Naive B cell (primary cell): ENCODE measurements around the gene NQO1. TPM values are rescaled to one million over a fixed set of nuclear protein-coding genes. Genes with fewer than 3 reads are reported as not detected.
"Not testable (repeated sequence)": the region's sequence is repeated elsewhere in the genome, so short reads cannot be mapped to it uniquely, and the experiment has no call there.

ENCODE experiments used
- ATAC-seq, 2 donors: fragments of 150-1000 bp; cut with Tn5 transposase; 2 replicates each; pipeline ENCODE4 v1.10.0; 2021; ENCODE audit warnings: low read depth in 2 of 2, mild to moderate bottlenecking in 2 of 2, moderate library complexity in 2 of 2
- DNase-seq: peaks from one replicate; pipeline ENCODE4 v3.0.0; 2022
- H3K27ac Mint-ChIP-seq, 6 donors: one replicate each; pipeline ENCODE4 v1.8.0; 2020 to 2022; ENCODE audit warnings: mild to moderate bottlenecking in 6 of 6, mixed read lengths in 6 of 6, moderate library complexity in 5 of 6, inconsistent platforms in 2 of 6
- H3K27me3 Mint-ChIP-seq, 3 donors: one replicate each; pipeline ENCODE4 v1.8.0; 2021 to 2022; ENCODE audit warnings: mixed read lengths in 3 of 3, mild to moderate bottlenecking in 1 of 3
- H3K36me3 Mint-ChIP-seq, 2 donors: one replicate each; pipeline ENCODE4 v1.8.0; 2020 to 2022; ENCODE audit warnings: mixed read lengths in 2 of 2, inconsistent platforms in 1 of 2, mild to moderate bottlenecking in 1 of 2
- H3K4me1 Mint-ChIP-seq, 3 donors: one replicate each; pipeline ENCODE4 v1.8.0; 2020 to 2022; ENCODE audit warnings: mixed read lengths in 3 of 3, inconsistent platforms in 1 of 3, mild to moderate bottlenecking in 1 of 3, moderate library complexity in 1 of 3
- H3K4me3 Mint-ChIP-seq, 8 donors: one replicate each; pipeline ENCODE4 v1.8.0; 2020 to 2022; ENCODE audit warnings: mild to moderate bottlenecking in 8 of 8, mixed read lengths in 8 of 8, moderate library complexity in 8 of 8, inconsistent platforms in 2 of 8
- H3K9me3 Mint-ChIP-seq, 7 donors: one replicate each; pipeline ENCODE4 v1.8.0; 2020 to 2022; ENCODE audit warnings: mixed read lengths in 7 of 7, mild to moderate bottlenecking in 5 of 7, inconsistent platforms in 2 of 7, moderate library complexity in 1 of 7
- polyA plus RNA-seq, 6 donors: library from polyadenylated mRNA; unstranded; fragments of 300-500 nt; fragmentation: Illumina TruSeq; gene quantifications; one replicate each; pipeline ENCODE4 v1.2.3, GENCODE V29; 2021; ENCODE audit warnings: low read depth in 6 of 6

Gene NQO1
- polyA plus RNA-seq, 6 donors from 2014 or later: 1.3 to 5.7 (median 3.2) TPM

- peaks cover 16 to 41% (median 21%) of the 10 kb centered on the region in 3 donors for H3K4me1 Mint-ChIP-seq
- peak overlapping the region in 2 of 8 donors; percentile 6 to 39 for H3K4me3 Mint-ChIP-seq
- ATAC-seq (no peak), DNase-seq (no peak)
- peaks cover 6 to 7% of the 10 kb centered on the region in 2 donors for H3K36me3 Mint-ChIP-seq
- peaks cover 0 to 21% (median 8%) of the 10 kb centered on the region in 3 donors for H3K27me3 Mint-ChIP-seq
- no peaks in the 10 kb centered on the region for H3K9me3 Mint-ChIP-seq
- H3K27ac Mint-ChIP-seq: peak overlapping the region in 1 of 6 donors; percentile 32
These were observed 30.3 kb upstream of the NQO1 start for GRCh38 chr16:69756705-69757104.

DNA sequence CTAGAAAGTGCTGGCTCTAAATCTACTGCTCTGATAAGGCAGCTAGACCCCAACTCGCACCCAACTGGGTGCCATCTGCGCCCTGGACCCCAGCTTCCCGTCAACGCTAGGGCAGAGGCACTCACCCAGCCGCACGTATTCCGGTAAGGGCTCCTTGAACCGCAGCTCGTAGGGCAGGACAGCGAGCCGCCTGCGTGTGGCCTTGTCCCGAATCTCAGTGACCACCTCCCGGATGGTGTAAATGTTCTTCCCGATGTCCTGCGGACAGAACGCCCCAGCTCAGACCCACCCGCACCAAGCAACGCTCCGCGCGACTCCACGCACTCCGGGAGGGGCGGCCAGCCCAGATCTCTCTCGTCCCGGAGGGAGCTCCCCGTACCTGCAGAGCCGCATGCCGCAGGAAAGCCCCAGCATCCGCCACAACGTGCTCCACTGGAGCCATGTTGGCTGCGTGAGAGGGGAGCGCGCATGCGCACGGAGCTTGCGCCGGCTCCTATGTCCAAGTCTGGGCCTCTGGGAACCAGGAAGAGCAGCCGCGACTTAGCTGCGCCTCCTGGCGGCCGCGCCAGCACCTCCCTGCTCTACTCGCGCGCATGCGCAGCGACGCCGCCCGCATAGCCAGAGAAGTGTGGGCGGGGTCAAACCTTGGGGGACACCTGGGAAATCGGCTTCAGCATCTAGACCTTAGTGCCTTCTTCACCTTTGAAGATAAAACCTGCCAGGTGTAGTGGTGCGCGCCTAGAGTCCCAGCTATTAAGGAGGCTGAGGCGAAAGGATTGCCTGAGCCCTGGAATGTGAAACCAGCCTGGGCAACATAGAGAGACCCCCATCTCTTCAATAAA, 28.3 kb upstream of the NQO1 start, which contains the start of gene NOB1:
Gene NOB1, minus strand, starts transcription at position 458 of the 842 bp plus-strand sequence. Its CDS starts 16 bp downstream, at position 442.
- peaks cover 6 to 7% of the 10 kb centered on the region in 2 donors for H3K36me3 Mint-ChIP-seq
- H3K4me3 Mint-ChIP-seq: peak within 1 kb of the TSS; percentile 98 to 100 (median 100)
- peak within 1 kb of the TSS; percentile 98 to 99 (median 99) for H3K27ac Mint-ChIP-seq
- H3K4me1 Mint-ChIP-seq: peaks cover 16 to 35% (median 21%) of the 10 kb centered on the region in 3 donors
- peak; percentile 98 for ATAC-seq
- H3K9me3 Mint-ChIP-seq: no peaks in the 10 kb centered on the region
- peak; percentile 97 for DNase-seq
- H3K27me3 Mint-ChIP-seq: peaks cover 0 to 21% (median 8%) of the 10 kb centered on the region in 3 donors

- peak overlapping the region; percentile 98 to 100 (median 100) for H3K4me3 Mint-ChIP-seq
- no peaks in the 10 kb centered on the region for H3K9me3 Mint-ChIP-seq
- ATAC-seq (no peak), DNase-seq (no peak)
- H3K27ac Mint-ChIP-seq: peak overlapping the region; percentile 98 to 99 (median 99)
- peaks cover 16 to 35% (median 21%) of the 10 kb centered on the region in 3 donors for H3K4me1 Mint-ChIP-seq
- peaks cover 0 to 21% (median 8%) of the 10 kb centered on the region in 3 donors for H3K27me3 Mint-ChIP-seq
- peaks cover 9 to 12% of the 10 kb centered on the region in 2 donors for H3K36me3 Mint-ChIP-seq
These were observed 27.7 kb upstream of the NQO1 start for GRCh38 chr16:69754143-69754468.

DNA sequence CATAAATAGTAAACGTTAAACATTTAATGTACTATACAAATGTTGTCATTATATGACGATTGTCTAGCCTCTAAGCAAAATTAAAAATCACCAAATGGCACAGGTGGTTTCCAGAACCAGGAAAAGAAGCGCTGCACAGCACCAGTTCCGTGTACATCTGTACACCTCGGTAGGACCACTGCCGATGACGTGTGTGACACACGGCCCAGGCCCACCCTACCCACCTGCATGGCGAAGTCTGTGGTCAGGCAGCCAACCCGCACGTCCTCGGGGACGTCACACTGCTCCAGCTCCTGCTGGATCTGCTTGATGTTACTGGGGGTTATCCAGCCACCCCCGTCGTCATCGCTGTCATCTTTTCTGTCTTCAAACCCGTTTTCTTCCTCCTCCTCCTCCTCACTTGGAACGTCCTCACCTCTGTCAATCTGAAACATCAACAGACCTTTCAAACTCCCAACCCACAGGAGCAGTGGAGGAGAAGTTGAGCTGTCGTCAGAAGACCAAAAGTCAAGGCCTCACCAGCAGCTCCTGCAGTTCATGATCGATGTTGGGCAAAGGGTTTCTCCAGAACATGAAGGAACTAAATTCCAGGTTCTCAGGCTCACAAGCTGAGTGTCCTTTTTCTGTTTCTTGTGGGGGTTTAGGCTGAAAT, 22.5 kb upstream of the NQO1 start:
- Mint-ChIP-seq H3K27me3 (no peaks in the 10 kb centered on the region), H3K4me3 (no peak overlapping the region), H3K9me3 (no peaks in the 10 kb centered on the region), H3K27ac (no peak overlapping the region), H3K36me3 (peaks cover 15 to 25% of the 10 kb centered on the region in 2 donors), H3K4me1 (peaks cover 8 to 24% (median 19%) of the 10 kb centered on the region in 3 donors)
- DNase-seq (no peak), ATAC-seq (no peak)

DNA sequence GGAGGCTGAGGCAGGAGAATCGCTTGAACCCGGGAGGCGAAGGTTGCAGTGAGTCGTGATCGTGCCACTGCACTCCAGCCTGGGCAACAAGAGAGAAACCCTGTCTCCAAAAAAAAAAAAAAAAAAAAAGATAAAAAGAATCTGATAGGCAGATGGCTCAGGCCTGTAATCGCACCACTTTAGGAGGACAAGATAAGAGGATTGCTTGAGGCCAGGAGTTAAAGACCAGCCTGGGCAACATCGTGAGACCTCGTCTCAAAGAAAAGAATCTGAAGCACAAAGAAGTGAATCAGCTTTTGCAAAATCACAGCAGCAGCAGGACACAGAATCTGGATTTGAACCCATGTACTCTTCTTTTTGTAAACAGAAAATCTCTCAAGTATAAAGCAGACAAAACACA, 20.8 kb upstream of the NQO1 start:
- peaks cover 16 to 25% of the 10 kb centered on the region in 2 donors for H3K36me3 Mint-ChIP-seq
- ATAC-seq: no peak
- H3K4me1 Mint-ChIP-seq: peaks cover under 1 to 10% (median 7%) of the 10 kb centered on the region in 3 donors
- no peak for DNase-seq
- no peaks in the 10 kb centered on the region for H3K27me3 Mint-ChIP-seq
- no peaks in the 10 kb centered on the region for H3K9me3 Mint-ChIP-seq
- no peak overlapping the region for H3K4me3 Mint-ChIP-seq
- H3K27ac Mint-ChIP-seq: no peak overlapping the region

DNA sequence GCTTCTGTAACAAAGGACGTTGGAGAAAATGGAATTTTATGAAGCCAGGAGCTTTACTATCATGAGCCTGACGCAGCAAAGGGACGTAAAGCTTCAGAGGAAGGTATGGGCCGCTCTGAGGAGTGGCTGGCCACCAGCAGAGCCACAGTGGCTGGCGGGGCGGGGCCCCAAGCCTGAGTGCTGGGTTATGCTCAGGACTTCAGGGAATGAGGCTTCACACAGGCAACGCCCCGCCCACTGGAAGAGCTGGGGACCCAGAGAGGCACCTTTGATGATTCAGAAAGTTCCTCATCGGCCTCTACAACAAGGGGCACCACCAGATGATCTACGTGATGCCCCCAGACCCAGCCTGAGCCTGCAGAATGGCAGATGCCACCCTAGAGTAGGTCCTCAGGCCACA, 19.6 kb upstream of the NQO1 start:
- Mint-ChIP-seq H3K4me1 (peaks cover 0 to 10% (median 1%) of the 10 kb centered on the region in 3 donors), H3K27ac (peak overlapping the region in 1 of 6 donors; percentile 76), H3K9me3 (no peaks in the 10 kb centered on the region), H3K36me3 (peaks cover 13 to 25% of the 10 kb centered on the region in 2 donors), H3K27me3 (no peaks in the 10 kb centered on the region), H3K4me3 (no peak overlapping the region)
- ATAC-seq (no peak), DNase-seq (no peak)

- Mint-ChIP-seq H3K4me3 (no peak overlapping the region), H3K27me3 (no peaks in the 10 kb centered on the region), H3K36me3 (peaks cover 13 to 25% of the 10 kb centered on the region in 2 donors), H3K27ac (peak overlapping the region in 1 of 6 donors; percentile 29), H3K9me3 (no peaks in the 10 kb centered on the region), H3K4me1 (peaks cover 0 to 10% (median 1%) of the 10 kb centered on the region in 3 donors)
- DNase-seq (no peak), ATAC-seq (no peak)
These were observed 18.9 kb upstream of the NQO1 start for GRCh38 chr16:69745232-69745612.

DNA sequence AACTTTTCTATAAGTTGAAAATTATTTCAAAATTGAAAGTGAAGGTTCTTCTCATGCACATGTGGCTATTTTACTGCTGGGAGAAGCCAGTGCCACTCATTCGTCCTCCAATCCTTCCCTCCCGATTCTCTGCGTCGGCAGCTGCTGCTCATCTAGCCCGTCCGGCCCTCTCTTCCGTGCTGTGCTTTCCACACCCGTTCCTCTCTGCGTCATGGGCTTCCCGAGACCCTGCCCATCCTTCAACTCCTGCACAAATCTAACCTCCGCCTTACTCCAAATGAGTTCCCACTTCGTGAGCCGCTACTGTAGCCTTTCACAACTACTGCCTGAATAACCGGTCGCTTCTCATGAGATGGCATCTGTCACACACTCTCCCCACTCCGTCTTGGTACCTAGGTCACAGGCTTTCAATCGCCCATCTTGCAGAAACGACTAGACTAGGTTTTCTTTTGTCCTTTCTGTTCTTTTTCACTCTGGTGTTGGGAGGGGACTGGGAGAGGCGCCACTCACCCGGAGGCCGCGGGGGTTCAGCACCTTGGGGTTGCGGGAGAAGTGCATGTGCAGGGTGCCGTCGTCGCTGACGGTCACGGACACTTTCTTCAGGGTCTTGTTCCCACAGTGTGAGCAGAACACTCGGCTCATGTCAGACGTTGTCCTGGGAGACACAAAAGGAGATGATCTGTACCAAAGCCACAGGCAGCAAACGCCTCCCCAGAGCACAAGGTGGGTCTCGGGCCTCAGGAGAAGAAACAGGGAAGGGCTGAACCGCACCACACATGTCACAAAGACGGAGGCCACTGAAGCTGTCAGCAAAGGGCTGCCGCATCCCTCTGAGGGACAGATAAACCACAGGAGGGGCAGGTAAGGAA, 18.2 kb upstream of the NQO1 start:
- peaks cover 0 to 10% (median 1%) of the 10 kb centered on the region in 3 donors for H3K4me1 Mint-ChIP-seq
- no peaks in the 10 kb centered on the region for H3K9me3 Mint-ChIP-seq
- H3K27me3 Mint-ChIP-seq: no peaks in the 10 kb centered on the region
- DNase-seq: no peak
- peak overlapping the region in 2 of 6 donors; percentile 38 to 52 for H3K27ac Mint-ChIP-seq
- H3K4me3 Mint-ChIP-seq: no peak overlapping the region
- peaks cover 13 to 25% of the 10 kb centered on the region in 2 donors for H3K36me3 Mint-ChIP-seq
- no peak for ATAC-seq

DNA sequence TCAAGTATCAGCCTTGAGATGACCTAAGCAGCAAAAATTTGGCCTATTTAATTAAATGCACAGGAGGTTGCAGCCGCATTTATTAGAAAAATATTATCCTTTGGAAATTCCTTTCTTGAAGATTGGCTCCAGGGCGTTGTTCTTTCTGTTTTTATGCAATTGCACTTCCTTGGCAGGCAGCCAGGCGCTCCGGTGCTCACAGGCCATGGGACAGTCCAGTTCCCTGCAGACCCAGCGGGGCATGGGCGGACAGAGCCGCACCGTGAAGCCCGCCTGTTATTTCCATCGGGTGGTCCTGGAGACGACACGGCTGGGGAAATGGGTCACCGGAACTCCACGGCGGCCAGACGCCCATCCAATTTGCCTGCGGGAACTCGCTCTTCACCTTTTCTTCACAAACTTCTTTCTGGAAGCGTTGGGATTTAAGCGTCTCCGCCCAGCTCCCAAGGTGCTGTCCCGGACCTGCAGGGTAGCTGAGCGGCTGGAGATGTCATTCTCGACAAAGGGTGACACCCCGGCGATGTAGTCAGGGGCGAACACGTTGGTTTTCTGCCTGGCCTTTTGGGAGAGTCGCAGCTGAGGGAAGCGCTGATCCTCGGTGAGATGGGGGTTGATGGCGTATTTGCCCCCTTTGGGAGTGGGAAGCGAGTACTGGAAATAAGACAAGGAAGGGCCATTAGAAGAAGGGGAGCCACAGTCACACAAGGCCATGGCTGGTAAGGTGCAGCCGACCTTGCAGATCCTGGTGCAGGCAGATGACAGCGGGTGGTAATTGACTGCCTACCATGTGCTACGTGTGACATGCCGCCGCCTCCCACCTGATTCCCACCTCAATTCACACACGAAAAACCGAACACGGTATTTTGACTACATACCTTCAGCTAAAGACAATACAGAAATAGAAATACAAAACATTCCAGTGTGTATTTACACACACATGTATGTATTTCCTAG, 15.9 kb upstream of the NQO1 start:
- Mint-ChIP-seq H3K27me3 (no peaks in the 10 kb centered on the region), H3K4me3 (no peak overlapping the region), H3K27ac (peak overlapping the region in 2 of 6 donors; percentile 11 to 47), H3K36me3 (peaks cover 9 to 12% of the 10 kb centered on the region in 2 donors), H3K4me1 (peaks cover 0 to 5% (median 0%) of the 10 kb centered on the region in 3 donors), H3K9me3 (no peaks in the 10 kb centered on the region)
- DNase-seq: no peak
- ATAC-seq: no peak

DNA sequence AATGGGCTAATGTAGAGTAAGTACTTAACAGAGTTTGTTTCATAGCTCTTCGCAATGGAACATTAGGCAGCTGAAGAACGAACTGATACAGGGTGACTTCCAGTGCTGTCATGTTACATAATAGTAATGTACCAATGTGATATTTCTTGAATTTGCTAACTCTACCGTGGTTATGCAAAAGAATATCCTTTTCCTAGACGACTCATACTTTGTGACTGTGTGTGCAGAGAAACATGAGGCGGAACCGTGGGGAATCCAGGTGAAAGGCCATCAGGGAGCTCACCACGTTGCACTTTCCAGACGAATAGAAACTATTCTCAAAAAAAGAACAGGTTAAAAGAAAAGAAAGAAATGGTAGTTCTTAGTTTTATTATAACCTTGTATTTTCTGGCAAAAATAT, 15.2 kb upstream of the NQO1 start:
- peaks cover 0 to 5% (median 0%) of the 10 kb centered on the region in 3 donors for H3K4me1 Mint-ChIP-seq
- ATAC-seq (no peak), DNase-seq (no peak)
- H3K27ac Mint-ChIP-seq: peak overlapping the region in 1 of 6 donors; percentile 30
- H3K36me3 Mint-ChIP-seq: peaks cover 9 to 10% of the 10 kb centered on the region in 2 donors
- no peaks in the 10 kb centered on the region for H3K9me3 Mint-ChIP-seq
- no peak overlapping the region for H3K4me3 Mint-ChIP-seq
- no peaks in the 10 kb centered on the region for H3K27me3 Mint-ChIP-seq

DNA sequence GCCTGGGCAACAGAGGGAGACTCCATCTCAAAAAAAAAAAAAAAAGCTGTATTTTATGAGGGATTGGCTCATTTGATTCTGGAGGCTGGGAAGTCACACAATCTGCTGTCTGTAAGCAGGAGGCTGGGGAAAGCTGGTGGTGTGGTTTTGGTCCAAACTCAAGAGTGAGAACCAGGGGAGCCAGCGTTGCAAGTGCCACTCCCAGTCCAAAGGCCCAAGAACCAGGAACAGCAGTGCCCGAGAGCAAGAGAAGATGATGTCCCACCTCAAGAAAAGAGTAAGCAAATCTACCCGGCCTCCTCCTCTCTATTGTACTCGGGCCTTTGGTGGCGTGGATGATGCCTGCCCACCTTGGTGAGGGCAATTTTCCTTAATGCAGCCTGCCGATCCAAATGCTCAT, 5.7 kb upstream of the NQO1 start:
- no peak overlapping the region for H3K4me3 Mint-ChIP-seq
- H3K9me3 Mint-ChIP-seq: no peaks in the 10 kb centered on the region
- ATAC-seq (no peak), DNase-seq (no peak)
- H3K4me1 Mint-ChIP-seq: peaks cover 2 to 3% (median 2%) of the 10 kb centered on the region in 3 donors
- H3K27ac Mint-ChIP-seq: no peak overlapping the region
- H3K36me3 Mint-ChIP-seq: no peaks in the 10 kb centered on the region
- H3K27me3 Mint-ChIP-seq: no peaks in the 10 kb centered on the region

GRCh38 chr16:69731280-69731679, 4.9 kb upstream of the NQO1 start:
- not testable (repeated sequence) for H3K36me3 Mint-ChIP-seq, H3K9me3 Mint-ChIP-seq, H3K27me3 Mint-ChIP-seq, ATAC-seq, H3K4me3 Mint-ChIP-seq, DNase-seq, H3K27ac Mint-ChIP-seq
- peaks cover 10 to 11% (median 10%) of the 10 kb centered on the region in 3 donors for H3K4me1 Mint-ChIP-seq
